Measurements from ENCODE around the gene FOXF2.
A peak's percentile ranks its signal among the peaks of the same experiment; 100 is the strongest.

The FOXF2 gene

DNA sequence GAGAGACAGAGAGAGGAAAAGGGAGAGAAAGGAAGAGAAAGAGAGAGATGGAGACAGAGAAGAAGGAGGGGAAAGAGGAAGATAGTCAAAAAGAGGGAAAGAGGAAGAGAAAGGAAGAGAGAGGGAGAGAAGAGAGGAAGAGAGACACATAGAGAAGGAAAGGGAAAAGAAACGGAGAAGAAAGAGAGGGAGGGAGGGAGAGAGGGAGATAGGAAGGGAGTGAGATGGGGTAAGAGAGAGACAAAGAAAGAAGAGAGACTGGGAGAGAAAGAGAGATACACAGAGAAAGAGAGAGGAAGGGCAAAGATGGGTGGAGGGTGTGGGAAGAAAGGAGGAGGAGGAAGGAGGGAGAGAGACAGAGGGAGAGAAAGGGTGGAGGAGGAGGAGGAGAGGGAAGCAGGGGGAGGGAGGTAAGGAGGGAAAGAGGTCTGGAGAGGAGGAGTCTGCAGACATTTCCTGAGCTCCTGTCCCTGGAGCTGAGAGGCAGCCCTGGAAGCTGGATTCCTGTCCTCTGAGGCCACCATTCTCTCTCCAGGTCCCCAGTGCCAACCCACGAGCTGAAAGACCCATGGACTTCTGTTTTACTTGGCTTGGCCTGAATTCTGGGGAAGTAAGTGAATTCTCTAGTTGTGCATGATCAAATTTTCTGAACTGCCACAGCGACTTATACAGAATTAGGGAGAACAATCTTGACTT, 9.9 kb downstream of the FOXF2 start:
- H3K9me3 ChIP-seq, result no peaks in the 10 kb centered on the region
- DNase-seq (ENCODE audit: low spot score in 2 of 2), result no peak
- H3K36me3 ChIP-seq (replicated peaks), result no peaks in the 10 kb centered on the region; the same call in 1 of the 2 replicates
- in situ Hi-C loops (cut with MboI; ENCODE audit: low sequenced_read_pairs), result loop anchor here (25.0 kb wide), 2 partner anchors 612 to 812 kb away; no protein-coding TSS in a partner anchor
- H3K27me3 ChIP-seq (ENCODE audit: low read depth), result no peaks in the 10 kb centered on the region
- no peak overlapping the region for H3K4me3 ChIP-seq
- H3K4me1 ChIP-seq, result peaks cover 3% of the 10 kb centered on the region

GRCh38 chr6:1400126-1400850, 10.9 kb downstream of the FOXF2 start:
- no peak for DNase-seq (ENCODE audit: low spot score in 2 of 2)
- Histone ChIP-seq H3K9me3 (no peaks in the 10 kb centered on the region), H3K27me3 (ENCODE audit: low read depth) (no peaks in the 10 kb centered on the region), H3K4me3 (no peak overlapping the region), H3K4me1 (no peaks in the 10 kb centered on the region), H3K36me3 (replicated peaks) (no peaks in the 10 kb centered on the region; the same call in 1 of the 2 replicates)
- in situ Hi-C loops (cut with MboI; ENCODE audit: low sequenced_read_pairs), result no loop called here

DNA sequence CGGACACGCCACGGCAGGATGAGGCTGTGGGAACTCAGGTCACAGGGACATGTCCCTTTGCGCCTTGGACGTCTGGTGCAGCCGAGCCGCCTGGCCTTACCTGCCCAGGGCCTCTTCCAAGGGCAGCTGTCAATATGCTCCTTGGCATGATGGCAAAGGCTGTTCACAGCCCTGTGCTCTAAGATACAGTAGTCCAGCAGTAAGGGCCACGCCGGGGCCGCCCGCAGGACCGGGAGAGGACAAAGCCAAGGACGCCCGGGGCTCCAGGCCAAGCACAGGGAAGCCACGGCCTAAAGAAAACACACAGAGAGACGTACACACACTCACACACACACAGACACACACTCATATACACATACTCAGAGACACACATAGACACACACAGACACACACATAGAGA, 13.0 kb downstream of the FOXF2 start:
- H3K9me3 ChIP-seq, result no peaks in the 10 kb centered on the region
- in situ Hi-C loops (cut with MboI; ENCODE audit: low sequenced_read_pairs), result no loop called here
- no peaks in the 10 kb centered on the region for H3K27me3 ChIP-seq (ENCODE audit: low read depth)
- H3K36me3 ChIP-seq (replicated peaks), result no peaks in the 10 kb centered on the region; the same call in 1 of the 2 replicates
- H3K4me1 ChIP-seq, result no peaks in the 10 kb centered on the region
- no peak for DNase-seq (ENCODE audit: low spot score in 2 of 2)
- no peak overlapping the region for H3K4me3 ChIP-seq

GRCh38 chr6:1402868-1403267, 13.5 kb downstream of the FOXF2 start:
- in situ Hi-C loops (cut with MboI; ENCODE audit: low sequenced_read_pairs), result no loop called here
- no peaks in the 10 kb centered on the region for H3K36me3 ChIP-seq (replicated peaks)
- H3K27me3 ChIP-seq (ENCODE audit: low read depth), result no peaks in the 10 kb centered on the region

GRCh38 chr6:1403851-1404712, 14.7 kb downstream of the FOXF2 start:
- in situ Hi-C loops (cut with MboI; ENCODE audit: low sequenced_read_pairs), result no loop called here
- no peaks in the 10 kb centered on the region for H3K36me3 ChIP-seq (replicated peaks)
- no peaks in the 10 kb centered on the region for H3K9me3 ChIP-seq
- H3K4me1 ChIP-seq, result no peaks in the 10 kb centered on the region
- no peak overlapping the region for H3K4me3 ChIP-seq
- H3K27me3 ChIP-seq (ENCODE audit: low read depth), result no peaks in the 10 kb centered on the region
- DNase-seq (ENCODE audit: low spot score in 2 of 2), result no peak

More at GRCh38 chr6:1402868-1403267, 13.5 kb downstream of the FOXF2 start:
- no peaks in the 10 kb centered on the region for H3K4me1 ChIP-seq
- H3K4me3 ChIP-seq, result no peak overlapping the region
- DNase-seq (ENCODE audit: low spot score in 2 of 2), result no peak
- no peaks in the 10 kb centered on the region for H3K9me3 ChIP-seq

- H3K4me1 ChIP-seq, result peaks cover 4% of the 10 kb centered on the region
- no peak overlapping the region for H3K4me3 ChIP-seq
- H3K9me3 ChIP-seq, result no peaks in the 10 kb centered on the region
- in situ Hi-C loops (cut with MboI; ENCODE audit: low sequenced_read_pairs), result no loop called here
- no peaks in the 10 kb centered on the region for H3K27me3 ChIP-seq (ENCODE audit: low read depth)
- no peak for DNase-seq (ENCODE audit: low spot score in 2 of 2)
- H3K36me3 ChIP-seq (replicated peaks), result no peaks in the 10 kb centered on the region
These were observed 15.3 kb downstream of the FOXF2 start for GRCh38 chr6:1404713-1405098.

GRCh38 chr6:1405221-1405620, 15.8 kb downstream of the FOXF2 start:
- Histone ChIP-seq H3K9me3 (no peaks in the 10 kb centered on the region), H3K36me3 (replicated peaks) (no peaks in the 10 kb centered on the region), H3K4me1 (peaks cover 10% of the 10 kb centered on the region), H3K27me3 (ENCODE audit: low read depth) (no peaks in the 10 kb centered on the region), H3K4me3 (no peak overlapping the region)
- DNase-seq (ENCODE audit: low spot score in 2 of 2), result no peak
- in situ Hi-C loops (cut with MboI; ENCODE audit: low sequenced_read_pairs), result no loop called here

DNA sequence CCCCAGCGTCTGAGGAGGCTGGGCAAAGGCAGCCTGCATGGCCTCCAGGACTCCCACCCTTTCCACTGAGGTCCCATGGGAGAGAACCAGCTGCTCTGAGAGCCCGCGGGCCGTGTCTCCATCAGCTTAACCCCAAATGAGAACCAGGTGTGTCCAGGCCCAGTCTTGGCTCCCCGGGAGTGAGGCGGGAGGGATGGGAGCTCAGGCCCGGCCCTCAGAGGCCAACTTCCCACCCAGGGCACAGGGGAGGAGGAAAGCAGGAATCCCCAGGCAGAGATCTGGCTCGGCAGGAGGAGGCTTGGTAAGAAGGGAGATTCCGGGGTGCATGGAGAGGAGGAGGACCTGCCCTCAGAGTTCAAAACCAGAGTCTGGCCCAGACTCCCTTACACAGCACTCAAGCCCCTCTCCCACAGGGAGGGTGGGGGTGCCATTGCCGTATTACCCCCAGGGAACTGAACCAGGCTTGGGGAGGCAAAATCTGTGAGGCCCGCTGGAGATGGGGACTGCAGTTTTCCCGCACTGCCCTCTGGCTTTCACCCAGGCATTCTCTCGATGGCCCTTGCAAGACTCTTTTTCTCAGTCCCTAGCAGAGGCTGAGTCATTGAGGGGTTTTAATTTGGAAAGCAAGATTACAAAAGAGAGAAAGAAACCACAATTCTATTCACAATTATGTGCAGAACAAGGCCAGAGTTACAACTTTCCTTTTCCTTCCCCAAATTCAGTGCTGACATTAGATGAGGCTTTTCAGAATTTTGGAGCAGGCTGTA, 17.1 kb downstream of the FOXF2 start:
- Histone ChIP-seq H3K9me3 (no peaks in the 10 kb centered on the region), H3K4me3 (no peak overlapping the region), H3K27me3 (ENCODE audit: low read depth) (no peaks in the 10 kb centered on the region), H3K4me1 (peaks cover 12% of the 10 kb centered on the region), H3K36me3 (replicated peaks) (no peaks in the 10 kb centered on the region)
- in situ Hi-C loops (cut with MboI; ENCODE audit: low sequenced_read_pairs), result no loop called here
- no peak for DNase-seq (ENCODE audit: low spot score in 2 of 2)

- H3K9me3 ChIP-seq, result no peaks in the 10 kb centered on the region
- in situ Hi-C loops (cut with MboI; ENCODE audit: low sequenced_read_pairs), result no loop called here
- peaks cover 12% of the 10 kb centered on the region for H3K4me1 ChIP-seq
- no peaks in the 10 kb centered on the region for H3K36me3 ChIP-seq (replicated peaks)
- no peak for DNase-seq (ENCODE audit: low spot score in 2 of 2)
- H3K27me3 ChIP-seq (ENCODE audit: low read depth), result no peaks in the 10 kb centered on the region
- no peak overlapping the region for H3K4me3 ChIP-seq
These were observed 18.2 kb downstream of the FOXF2 start for GRCh38 chr6:1407499-1407990.

GRCh38 chr6:1409774-1410465, 20.5 kb downstream of the FOXF2 start:
- in situ Hi-C loops (cut with MboI; ENCODE audit: low sequenced_read_pairs), result no loop called here
- H3K27me3 ChIP-seq (ENCODE audit: low read depth), result no peaks in the 10 kb centered on the region
- DNase-seq (ENCODE audit: low spot score in 2 of 2), result peak in 1 of 2 experiments; percentile 47
- no peaks in the 10 kb centered on the region for H3K9me3 ChIP-seq
- no peaks in the 10 kb centered on the region for H3K36me3 ChIP-seq (replicated peaks)
- H3K4me3 ChIP-seq, result no peak overlapping the region
- H3K4me1 ChIP-seq, result peaks cover 12% of the 10 kb centered on the region

DNA sequence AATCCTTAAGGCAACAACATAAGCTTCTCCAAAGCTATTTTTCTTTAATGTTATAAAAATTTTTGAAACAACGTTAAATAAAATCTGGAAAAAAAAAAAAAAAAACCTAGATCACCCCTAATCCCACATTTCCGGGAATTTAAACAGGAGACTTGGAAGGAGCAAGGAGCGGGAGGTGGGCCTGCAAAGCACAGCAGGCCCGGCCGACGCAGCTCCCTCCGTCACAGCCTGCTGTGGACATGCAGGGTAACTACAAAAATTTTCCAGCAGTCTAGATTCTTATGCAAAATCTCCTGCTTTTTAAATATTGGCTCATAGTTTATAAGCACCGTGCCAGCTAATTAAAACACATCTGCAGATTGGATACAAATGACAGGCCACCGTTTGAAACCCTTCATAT, 23.5 kb downstream of the FOXF2 start:
- no peak for DNase-seq (ENCODE audit: low spot score in 2 of 2)
- peaks cover 12% of the 10 kb centered on the region for H3K4me1 ChIP-seq
- no peaks in the 10 kb centered on the region for H3K36me3 ChIP-seq (replicated peaks)
- no peak overlapping the region for H3K4me3 ChIP-seq
- in situ Hi-C loops (cut with MboI; ENCODE audit: low sequenced_read_pairs), result no loop called here
- H3K27me3 ChIP-seq (ENCODE audit: low read depth), result no peaks in the 10 kb centered on the region
- H3K9me3 ChIP-seq, result no peaks in the 10 kb centered on the region

DNA sequence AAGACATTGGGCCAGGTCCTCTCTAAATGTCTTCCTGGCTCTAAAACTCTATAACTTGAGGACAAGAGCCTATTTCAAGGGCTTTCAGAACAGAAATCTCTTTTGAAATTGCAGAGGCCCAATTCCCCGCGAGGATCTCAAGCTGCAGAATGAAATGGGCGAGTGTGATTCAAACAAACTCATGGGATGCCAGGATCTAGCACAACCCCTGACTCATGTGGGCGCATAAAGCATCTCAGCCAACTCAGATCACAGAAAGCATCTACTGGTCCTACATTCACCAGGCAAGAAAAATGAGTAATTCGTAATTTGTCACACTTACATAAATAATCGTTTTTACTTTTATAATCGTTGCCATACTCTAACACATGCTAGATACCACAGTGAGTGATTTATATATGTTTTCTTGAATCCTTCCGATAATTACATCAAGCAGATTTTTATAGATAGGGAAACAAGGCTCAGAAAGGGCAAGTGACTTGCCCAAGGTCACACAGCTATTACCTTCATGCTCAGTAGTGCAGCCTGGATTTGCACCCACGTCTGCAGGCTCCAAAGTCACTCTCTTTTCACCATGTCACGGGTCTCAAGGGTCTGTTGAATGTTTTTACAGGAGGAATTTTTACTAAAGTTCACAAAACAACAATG, 26.2 kb downstream of the FOXF2 start:
- in situ Hi-C loops (cut with MboI; ENCODE audit: low sequenced_read_pairs), result no loop called here
- Histone ChIP-seq H3K9me3 (no peaks in the 10 kb centered on the region), H3K36me3 (replicated peaks) (no peaks in the 10 kb centered on the region), H3K27me3 (ENCODE audit: low read depth) (no peaks in the 10 kb centered on the region), H3K4me1 (no peaks in the 10 kb centered on the region), H3K4me3 (no peak overlapping the region)
- no peak for DNase-seq (ENCODE audit: low spot score in 2 of 2)
